A204.1 (cell line): ENCODE data around the gene LIN9.

Source experiments
- FAIRE-seq: peaks from 2 replicates; lab custom pipeline; 2012; peaks lifted over from hg19 to GRCh38; lab: Jason Lieb, UNC

Gene LIN9

GRCh38 chr1:226320930-226321329 is 12.0 kb upstream of the LIN9 start:
- FAIRE-seq, result no peak

- no peak for FAIRE-seq
Measured at GRCh38 chr1:226318471-226318870, 9.5 kb upstream of the LIN9 start.

- FAIRE-seq, result no peak
Measured at GRCh38 chr1:226314055-226314454, 5.1 kb upstream of the LIN9 start.

GRCh38 chr1:226312065-226312464 is 3.1 kb upstream of the LIN9 start:
- no peak for FAIRE-seq

- FAIRE-seq, result no peak
Measured at GRCh38 chr1:226311376-226311775, 2.4 kb upstream of the LIN9 start.

GRCh38 chr1:226310637-226311195 is 1.8 kb upstream of the LIN9 start:
- no peak for FAIRE-seq

GRCh38 chr1:226310245-226310540 is 1.2 kb upstream of the LIN9 start:
- FAIRE-seq, result no peak

- no peak for FAIRE-seq
Measured at GRCh38 chr1:226309398-226310244, 657 bp upstream of the LIN9 start.

- FAIRE-seq, result no peak
Measured at GRCh38 chr1:226308166-226308722, 720 bp downstream of the LIN9 start.

- FAIRE-seq, result no peak
Measured at GRCh38 chr1:226306425-226306824, 2.5 kb downstream of the LIN9 start.

- FAIRE-seq, result no peak
Measured at GRCh38 chr1:226305184-226305583, 3.8 kb downstream of the LIN9 start.

GRCh38 chr1:226304291-226304955 is 4.5 kb downstream of the LIN9 start:
- FAIRE-seq, result no peak

GRCh38 chr1:226302731-226303130 is 6.2 kb downstream of the LIN9 start:
- FAIRE-seq, result no peak

- FAIRE-seq, result no peak
Measured at GRCh38 chr1:226296911-226297310, 12.1 kb downstream of the LIN9 start.

- no peak for FAIRE-seq
Measured at GRCh38 chr1:226293553-226293920, 15.4 kb downstream of the LIN9 start.

GRCh38 chr1:226292874-226293552 is 16.0 kb downstream of the LIN9 start:
- FAIRE-seq, result no peak

- FAIRE-seq, result no peak
Measured at GRCh38 chr1:226287587-226287986, 21.4 kb downstream of the LIN9 start.

GRCh38 chr1:226281058-226281457 is 27.9 kb downstream of the LIN9 start:
- FAIRE-seq, result no peak

GRCh38 chr1:226279498-226279897 is 29.5 kb downstream of the LIN9 start:
- no peak for FAIRE-seq

- no peak for FAIRE-seq
Measured at GRCh38 chr1:226277897-226278296, 31.1 kb downstream of the LIN9 start.

GRCh38 chr1:226276987-226277386 is 32.0 kb downstream of the LIN9 start:
- no peak for FAIRE-seq

- no peak for FAIRE-seq
Measured at GRCh38 chr1:226276077-226276682, 32.8 kb downstream of the LIN9 start.
